Calu3 (cell line): ENCODE measurements around the gene TSPAN13. TPM values are rescaled to one million over a fixed set of nuclear protein-coding genes. Genes with fewer than 3 reads are reported as not detected.

Experiments used
- BruUV-seq: library from RNA; stranded (reverse); fragments of 400-500 nt; replicated peaks from 2 replicates; lab custom pipeline; 2021; lab: Mats Ljungman, UMichigan
- CTCF ChIA-PET: fragments of 300-600 bp; sonication (Branson Sonifier 250); formaldehyde crosslinking; loops from one replicate; lab custom pipeline; 2022; ENCODE audit warnings: antibody characterized with exemption; lab: Charles Lee
- DNase-seq: peaks from one replicate; pipeline ENCODE4 v3.0.0; 2022
- H3K27ac Mint-ChIP-seq: one replicate; pipeline ENCODE4 v1.8.0; 2022; ENCODE audit warnings: mixed read lengths; ENCODE audit not compliant: unreplicated experiment
- H3K27me3 Mint-ChIP-seq: one replicate; pipeline ENCODE4 v1.8.0; 2022; ENCODE audit warnings: mixed read lengths; ENCODE audit not compliant: unreplicated experiment
- H3K36me3 Mint-ChIP-seq: one replicate; pipeline ENCODE4 v1.8.0; 2022; ENCODE audit warnings: mild to moderate bottlenecking, moderate library complexity, mixed read lengths; ENCODE audit not compliant: insufficient read depth, unreplicated experiment
- H3K4me1 Mint-ChIP-seq: one replicate; pipeline ENCODE4 v1.8.0; 2022; ENCODE audit warnings: mild to moderate bottlenecking, low read depth, mixed read lengths; ENCODE audit not compliant: unreplicated experiment
- H3K4me3 Mint-ChIP-seq: one replicate; pipeline ENCODE4 v1.8.0; 2022; ENCODE audit warnings: mild to moderate bottlenecking, low read depth, moderate library complexity, mixed read lengths; ENCODE audit not compliant: unreplicated experiment
- H3K9me3 Mint-ChIP-seq: one replicate; pipeline ENCODE4 v1.8.0; 2022; ENCODE audit warnings: low read depth, mixed read lengths; ENCODE audit not compliant: unreplicated experiment
- intact Hi-C: fragments of 100-400 bp; cut with micrococcal nuclease; formaldehyde crosslinking; loops from one replicate; pipeline ENCODE4 v1.10.0; 2022; ENCODE audit not compliant: unreplicated experiment
- total RNA-seq: library from RNA; stranded (reverse); gene quantifications from 2 replicates; pipeline ENCODE4 v1.2.3, GENCODE V29; 2022
- TF ChIP-seq, protein P1 (sequence below): fragments of 200-600 bp; IDR thresholded peaks from one replicate; pipeline ENCODE4 v1.8.0; 2022; ENCODE audit warnings: antibody characterized with exemption; ENCODE audit not compliant: unreplicated experiment

TSPAN13 gene
- total RNA-seq, 1 experiment from 2014 or later = 148 TPM

DNA sequence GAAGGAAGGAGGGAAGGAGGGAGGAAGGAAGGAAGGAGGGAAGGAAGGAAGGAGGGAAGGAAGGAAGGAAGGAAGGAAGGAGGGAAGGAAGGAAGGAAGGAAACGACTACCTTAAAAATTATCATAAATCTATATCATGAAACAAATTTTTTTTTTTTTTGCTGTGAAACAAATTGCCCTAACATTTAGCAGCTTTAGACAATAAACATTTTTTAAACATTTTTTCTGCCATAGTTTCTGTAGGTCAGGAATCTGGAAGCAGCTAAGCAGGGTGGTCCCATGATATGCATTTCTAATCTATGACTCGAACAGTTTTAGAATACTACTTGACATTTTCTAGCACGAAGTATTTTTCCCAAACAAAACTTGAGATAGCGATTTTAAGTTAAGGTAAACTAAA, 42.9 kb upstream of the TSPAN13 start:
- Mint-ChIP-seq H3K27me3 (no peaks in the 10 kb centered on the region), H3K36me3 (peaks cover 41% of the 10 kb centered on the region), H3K4me1 (peaks cover 5% of the 10 kb centered on the region), H3K27ac (no peak overlapping the region), H3K9me3 (no peaks in the 10 kb centered on the region), H3K4me3 (no peak overlapping the region)
- TF ChIP-seq, protein P1, sequence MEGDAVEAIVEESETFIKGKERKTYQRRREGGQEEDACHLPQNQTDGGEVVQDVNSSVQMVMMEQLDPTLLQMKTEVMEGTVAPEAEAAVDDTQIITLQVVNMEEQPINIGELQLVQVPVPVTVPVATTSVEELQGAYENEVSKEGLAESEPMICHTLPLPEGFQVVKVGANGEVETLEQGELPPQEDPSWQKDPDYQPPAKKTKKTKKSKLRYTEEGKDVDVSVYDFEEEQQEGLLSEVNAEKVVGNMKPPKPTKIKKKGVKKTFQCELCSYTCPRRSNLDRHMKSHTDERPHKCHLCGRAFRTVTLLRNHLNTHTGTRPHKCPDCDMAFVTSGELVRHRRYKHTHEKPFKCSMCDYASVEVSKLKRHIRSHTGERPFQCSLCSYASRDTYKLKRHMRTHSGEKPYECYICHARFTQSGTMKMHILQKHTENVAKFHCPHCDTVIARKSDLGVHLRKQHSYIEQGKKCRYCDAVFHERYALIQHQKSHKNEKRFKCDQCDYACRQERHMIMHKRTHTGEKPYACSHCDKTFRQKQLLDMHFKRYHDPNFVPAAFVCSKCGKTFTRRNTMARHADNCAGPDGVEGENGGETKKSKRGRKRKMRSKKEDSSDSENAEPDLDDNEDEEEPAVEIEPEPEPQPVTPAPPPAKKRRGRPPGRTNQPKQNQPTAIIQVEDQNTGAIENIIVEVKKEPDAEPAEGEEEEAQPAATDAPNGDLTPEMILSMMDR = no peak
- CTCF ChIA-PET = no interaction called here
- no peak for DNase-seq
- intact Hi-C loops = no loop called here
- BruUV-seq = no TSS peak

DNA sequence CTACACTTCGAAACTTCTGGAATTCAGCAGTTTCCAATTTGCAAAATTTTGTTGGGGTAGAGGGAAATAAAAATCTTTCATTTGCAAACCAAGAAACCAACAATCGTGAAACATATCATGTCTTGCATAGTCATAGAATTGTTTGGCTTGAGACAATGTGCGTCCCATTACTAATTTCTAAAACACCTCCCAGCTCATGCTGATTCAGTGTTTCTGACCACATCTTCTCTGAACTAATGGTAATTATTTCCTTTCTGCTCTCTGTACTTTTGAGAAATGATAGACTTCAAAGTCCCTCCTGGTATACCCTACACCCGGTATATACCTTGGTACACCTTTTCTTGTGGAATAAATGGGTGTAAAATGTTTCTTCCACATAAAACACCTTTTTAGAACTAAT, 41.8 kb upstream of the TSPAN13 start:
- Mint-ChIP-seq H3K4me1 (peaks cover 5% of the 10 kb centered on the region), H3K36me3 (peaks cover 30% of the 10 kb centered on the region), H3K9me3 (no peaks in the 10 kb centered on the region), H3K27ac (no peak overlapping the region), H3K4me3 (no peak overlapping the region), H3K27me3 (no peaks in the 10 kb centered on the region)
- BruUV-seq = no TSS peak
- CTCF ChIA-PET = interaction anchor here (0.7 kb wide), 1 partner anchor 60 kb away, joined by 6 read pairs; no protein-coding TSS in a partner anchor
- TF ChIP-seq, protein P1 = no peak
- DNase-seq = no peak
- intact Hi-C loops = no loop called here

DNA sequence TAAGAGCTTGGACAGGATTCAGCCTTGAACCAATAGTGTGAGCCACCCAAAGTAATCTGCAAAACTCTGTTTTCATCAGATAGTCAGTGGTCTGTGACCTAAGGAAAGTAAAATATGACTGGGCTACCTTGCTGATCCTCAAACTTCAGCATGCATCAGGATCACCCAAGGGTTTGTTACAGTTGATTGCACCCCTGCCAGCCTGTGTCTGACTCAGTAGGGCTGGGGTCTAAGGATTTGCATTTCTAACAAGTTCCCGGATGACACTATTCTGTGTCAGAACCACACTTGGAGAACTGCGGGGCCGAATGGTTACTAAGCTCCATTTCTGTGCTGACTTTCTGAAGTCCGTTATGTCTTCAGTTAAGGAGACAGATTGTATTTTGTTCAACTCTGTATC, 40.6 kb upstream of the TSPAN13 start:
- Mint-ChIP-seq H3K27ac (no peak overlapping the region), H3K27me3 (no peaks in the 10 kb centered on the region), H3K36me3 (peaks cover 21% of the 10 kb centered on the region), H3K4me1 (peaks cover 5% of the 10 kb centered on the region), H3K4me3 (no peak overlapping the region), H3K9me3 (no peaks in the 10 kb centered on the region)
- intact Hi-C loops = no loop called here
- DNase-seq = no peak
- TF ChIP-seq, protein P1 = no peak
- no TSS peak for BruUV-seq
- CTCF ChIA-PET = no interaction called here

DNA sequence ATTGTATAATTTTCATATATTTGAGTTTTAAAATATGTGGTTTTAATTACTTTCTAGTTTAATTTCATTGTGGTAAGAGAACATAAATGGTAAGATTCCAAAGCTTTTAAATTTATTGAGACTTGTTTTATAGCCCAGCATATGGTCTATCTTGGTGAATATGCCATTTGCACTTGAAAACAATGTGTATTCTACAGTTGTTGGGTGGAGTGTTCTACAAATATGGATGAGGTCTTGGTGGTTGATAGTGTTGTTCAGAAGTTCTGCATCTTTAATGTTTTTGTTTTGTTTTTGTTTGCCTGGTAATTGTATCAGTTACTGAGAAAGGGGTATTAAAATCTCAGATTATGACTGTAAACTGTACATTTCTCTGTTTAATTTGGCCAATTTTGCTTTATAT, 37.6 kb upstream of the TSPAN13 start:
- no TSS peak for BruUV-seq
- CTCF ChIA-PET = no interaction called here
- no peak for DNase-seq
- H3K4me1 Mint-ChIP-seq = peaks cover 23% of the 10 kb centered on the region
- no peaks in the 10 kb centered on the region for H3K27me3 Mint-ChIP-seq
- H3K4me3 Mint-ChIP-seq = no peak overlapping the region
- H3K9me3 Mint-ChIP-seq = no peaks in the 10 kb centered on the region
- H3K36me3 Mint-ChIP-seq = peaks cover 4% of the 10 kb centered on the region
- H3K27ac Mint-ChIP-seq = no peak overlapping the region
- intact Hi-C loops = no loop called here
- TF ChIP-seq, protein P1 = no peak
